GM21381 (cell line): ENCODE data around the gene LYPD3.
"Not testable (repeated sequence)": the region's sequence is repeated elsewhere in the genome, so short reads cannot be mapped to it uniquely, and the experiment has no call there.

Experiments
- ATAC-seq: cut with Tn5 transposase; IDR thresholded peaks from one replicate; pipeline ENCODE4 v1.9.1; 2021; ENCODE audit warnings: mild to moderate bottlenecking, moderate library complexity; ENCODE audit not compliant: unreplicated experiment

Gene LYPD3

GRCh38 chr19:43465468-43466120, at the start of gene LYPD3:
Gene LYPD3, minus strand, starts transcription at chr19:43465608. Its CDS starts 37 bp downstream, at chr19:43465571.
- ATAC-seq: no peak

- ATAC-seq: not testable (repeated sequence)
Observed at GRCh38 chr19:43512399-43512798, 47.0 kb upstream of the LYPD3 start.

GRCh38 chr19:43511324-43511723, 45.9 kb upstream of the LYPD3 start:
- ATAC-seq: no peak

GRCh38 chr19:43510713-43511112, 45.3 kb upstream of the LYPD3 start:
- ATAC-seq: no peak

GRCh38 chr19:43507880-43508279, 42.5 kb upstream of the LYPD3 start:
- ATAC-seq: no peak

DNA sequence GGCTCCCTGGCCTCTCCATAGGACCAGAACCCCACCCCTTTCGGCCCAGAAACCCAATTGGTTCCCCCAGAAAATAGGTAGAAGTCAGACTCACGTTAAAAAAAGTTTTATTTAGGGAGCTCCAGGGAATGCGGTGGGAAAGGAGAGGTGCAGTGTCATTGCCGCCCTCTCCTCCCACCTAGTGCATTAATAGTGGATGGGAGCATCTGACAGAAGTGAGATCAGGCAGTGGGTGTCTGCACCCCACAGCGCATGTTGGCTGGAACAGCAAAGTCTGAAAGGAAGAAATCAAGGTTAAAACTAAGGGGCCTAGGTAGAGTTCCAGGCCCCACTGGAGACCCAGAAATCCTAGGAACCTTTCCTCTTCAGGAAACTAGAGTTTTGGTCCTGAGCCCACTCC, 41.2 kb upstream of the LYPD3 start:
- no peak for ATAC-seq

GRCh38 chr19:43505941-43506340, 40.5 kb upstream of the LYPD3 start:
- no peak for ATAC-seq

DNA sequence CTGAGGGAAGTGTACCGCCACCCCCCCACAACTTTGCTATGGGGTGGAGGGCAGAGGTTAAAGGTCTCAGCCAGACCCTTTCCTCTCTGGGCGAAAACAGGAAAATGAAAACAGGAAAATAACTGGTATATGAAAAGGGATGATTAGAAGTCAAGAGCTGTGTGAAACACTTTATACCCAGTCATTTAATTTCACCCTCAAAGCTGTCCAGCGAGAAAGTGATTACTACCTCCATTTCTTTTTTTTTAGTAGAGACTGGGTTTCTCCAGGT, 39.7 kb upstream of the LYPD3 start:
- ATAC-seq: no peak

DNA sequence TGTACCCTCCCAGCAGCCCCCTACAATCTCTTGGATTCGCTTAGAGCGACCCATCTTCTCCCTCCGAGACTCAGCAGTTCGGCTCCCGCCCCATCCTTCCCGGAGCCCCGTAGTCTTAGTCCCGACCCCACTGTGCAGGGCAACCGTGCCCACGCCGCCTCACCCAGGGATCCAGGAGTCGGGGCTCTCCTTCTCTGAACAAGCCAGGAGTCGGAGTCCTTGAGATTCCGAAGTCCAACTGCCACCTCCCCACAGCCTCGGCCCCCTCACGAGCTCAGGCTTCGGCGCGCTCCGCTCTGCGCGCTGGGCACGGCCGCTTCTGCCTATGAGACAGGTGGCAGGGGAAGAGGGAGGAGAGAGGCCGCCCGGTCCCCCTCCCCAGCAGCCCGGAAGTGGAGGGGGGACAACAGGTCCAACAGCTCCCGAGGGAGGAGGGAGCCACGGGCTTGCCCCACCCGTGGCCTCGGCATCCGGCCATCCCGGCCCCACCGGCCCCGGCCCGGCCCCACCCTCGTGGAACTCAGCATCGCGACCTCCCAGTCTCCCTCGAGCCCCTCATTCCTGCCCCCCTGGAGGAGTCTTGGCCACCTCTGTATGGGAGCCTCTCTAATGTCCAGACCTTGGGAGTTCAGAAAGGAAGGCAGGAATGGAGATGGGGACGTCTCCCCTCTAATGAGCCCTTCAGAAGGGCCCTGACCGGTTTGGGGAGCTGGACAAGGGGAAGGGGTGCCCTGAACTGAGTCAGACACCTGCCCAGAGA, 39.2 kb upstream of the LYPD3 start, which contains the start of gene PHLDB3:
Gene PHLDB3, minus strand, starts transcription at position 321 of the 760 bp plus-strand sequence. CDS start 628 bp downstream, outside the sequence.
- peak; percentile 16 for ATAC-seq

- peak; percentile 86 for ATAC-seq
Observed at GRCh38 chr19:43503501-43504425, 38.4 kb upstream of the LYPD3 start.

DNA sequence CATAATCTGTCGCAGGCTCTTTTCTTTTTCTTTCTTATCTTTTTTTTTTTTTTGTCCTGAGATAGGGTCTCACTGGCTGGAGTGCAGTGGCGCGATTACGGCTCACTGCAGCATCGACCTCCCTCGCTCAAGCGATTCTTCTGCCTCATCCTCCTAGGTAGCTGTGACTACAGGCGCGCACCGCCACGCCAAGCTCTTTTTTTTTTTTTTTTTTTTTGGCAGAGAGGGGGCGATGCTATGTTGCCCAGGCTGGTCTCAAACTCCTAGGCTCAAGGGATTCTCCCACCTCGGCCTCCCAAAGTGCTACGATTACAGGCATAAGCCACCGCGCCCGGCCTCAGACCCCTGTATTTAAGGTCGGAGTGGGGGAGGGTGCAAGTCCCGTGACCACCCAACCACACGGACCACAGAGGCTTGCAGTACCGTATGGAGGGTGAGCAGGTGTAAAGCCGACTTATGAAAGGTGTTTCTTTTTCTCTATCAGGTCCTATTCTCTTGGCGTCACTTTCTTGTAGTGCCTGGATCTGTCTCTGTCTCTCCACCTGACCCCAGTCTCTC, 37.1 kb upstream of the LYPD3 start:
- no peak for ATAC-seq

GRCh38 chr19:43501661-43502418, 36.4 kb upstream of the LYPD3 start:
- no peak for ATAC-seq

DNA sequence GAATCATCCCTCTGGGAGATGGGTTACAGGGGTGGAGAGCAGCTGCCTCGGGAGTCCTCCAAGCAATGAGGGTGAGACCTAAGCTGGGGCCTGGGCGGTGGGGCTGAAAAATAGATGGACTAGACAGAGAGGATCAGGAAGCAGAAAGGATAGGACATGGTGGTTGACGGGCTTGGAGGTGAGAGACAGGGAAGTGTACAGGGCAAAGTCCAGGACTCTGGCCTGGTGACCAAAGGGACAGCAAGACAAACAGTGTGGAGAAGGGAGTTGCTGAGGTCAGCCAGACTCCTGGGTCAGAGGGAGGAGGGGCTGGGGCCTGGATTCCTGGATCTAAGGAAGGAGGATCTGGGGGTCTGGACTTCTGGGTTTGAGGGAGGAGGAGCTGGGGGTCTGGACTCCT, 33.6 kb upstream of the LYPD3 start:
- no peak for ATAC-seq

- no peak for ATAC-seq
Observed at GRCh38 chr19:43498233-43498842, 32.9 kb upstream of the LYPD3 start.

DNA sequence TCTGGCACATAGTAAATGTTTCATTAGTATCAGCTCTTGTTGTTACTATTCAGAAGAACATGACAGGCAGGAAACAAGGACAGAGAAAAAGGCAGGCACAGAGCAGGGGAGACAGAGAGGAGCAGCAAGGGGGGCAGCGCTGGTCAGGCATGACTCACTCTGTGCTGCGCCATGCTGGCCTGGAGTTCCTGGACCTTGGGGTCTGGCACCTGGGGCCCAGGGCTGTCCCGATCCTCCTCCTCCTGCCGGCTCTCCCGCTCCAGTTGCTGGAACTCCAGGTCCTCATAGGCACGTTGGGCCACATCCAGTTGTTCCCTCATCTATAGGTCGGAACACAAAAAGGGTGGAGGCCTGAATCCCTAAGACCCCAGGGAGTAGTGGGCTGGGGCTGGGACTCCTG, 31.6 kb upstream of the LYPD3 start:
- no peak for ATAC-seq

GRCh38 chr19:43495082-43495481, 29.7 kb upstream of the LYPD3 start:
- no peak for ATAC-seq

GRCh38 chr19:43490759-43491158, 25.4 kb upstream of the LYPD3 start:
- no peak for ATAC-seq

- no peak for ATAC-seq
Observed at GRCh38 chr19:43489979-43490599, 24.7 kb upstream of the LYPD3 start.

GRCh38 chr19:43489310-43489709, 23.9 kb upstream of the LYPD3 start:
- no peak for ATAC-seq

DNA sequence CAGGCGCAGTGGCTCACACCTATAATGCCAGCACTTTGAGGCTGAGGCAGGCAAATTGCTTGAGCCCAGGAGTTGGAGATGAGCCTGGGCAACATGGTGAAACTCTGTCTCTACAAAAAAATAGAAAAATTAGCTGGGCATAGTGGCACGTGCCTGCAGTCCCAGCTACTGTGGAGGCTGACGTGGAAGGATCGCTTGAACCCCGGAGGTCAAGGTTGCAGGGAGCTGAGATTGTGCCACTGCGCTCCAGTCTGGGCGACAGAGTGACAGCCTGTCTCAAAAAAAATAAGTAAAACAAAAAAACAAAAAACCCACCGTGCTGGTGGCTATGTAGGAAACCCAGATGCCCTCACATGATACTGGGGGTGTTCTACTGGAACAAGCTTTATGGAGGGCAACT, 22.8 kb upstream of the LYPD3 start:
- ATAC-seq: no peak
